Globus pallidus (tissue), 1 donor: ENCODE data around the gene IL17RB.

ENCODE experiments used
- DNase-seq: peaks from one replicate; pipeline ENCODE4 v3.0.0-alpha.2; 2015; ENCODE audit warnings: low spot score

The IL17RB gene

DNA sequence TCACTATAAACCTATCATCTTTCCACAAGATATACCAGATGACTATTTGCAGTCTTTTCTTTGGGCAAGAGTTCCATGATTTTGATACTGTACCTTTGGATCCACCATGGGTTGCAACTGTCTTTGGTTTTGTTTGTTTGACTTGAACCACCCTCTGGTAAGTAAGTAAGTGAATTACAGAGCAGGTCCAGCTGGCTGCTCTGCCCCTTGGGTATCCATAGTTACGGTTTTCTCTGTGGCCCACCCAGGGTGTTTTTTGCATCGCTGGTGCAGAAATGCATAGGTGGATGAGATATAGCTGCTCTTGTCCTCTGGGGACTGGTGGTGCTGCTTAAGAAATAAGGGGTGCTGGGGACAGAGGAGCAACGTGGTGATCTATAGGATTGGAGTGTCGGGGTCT, 33.9 kb upstream of the IL17RB start:
- no peak for DNase-seq

DNA sequence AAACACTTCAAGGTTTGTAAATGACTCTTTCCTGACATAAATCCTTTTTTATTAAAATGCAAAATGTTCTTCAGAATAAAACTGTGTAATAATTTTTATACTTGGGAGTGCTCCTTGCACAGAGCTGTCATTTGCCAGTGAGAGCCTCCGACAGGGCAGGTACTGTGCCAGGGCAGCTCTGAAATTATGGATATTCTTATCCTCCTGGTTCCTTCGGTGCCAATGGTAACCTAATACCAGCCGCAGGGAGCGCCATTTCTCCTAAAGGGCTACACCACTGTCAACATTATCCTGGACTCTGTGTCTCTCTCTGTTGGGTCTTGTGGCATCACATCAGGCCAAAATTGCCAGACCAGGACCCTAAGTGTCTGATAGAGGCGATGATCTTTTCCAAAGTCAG, 33.1 kb upstream of the IL17RB start:
- DNase-seq, result no peak

GRCh38 chr3:53813876-53814275, 32.5 kb upstream of the IL17RB start:
- DNase-seq, result no peak

DNA sequence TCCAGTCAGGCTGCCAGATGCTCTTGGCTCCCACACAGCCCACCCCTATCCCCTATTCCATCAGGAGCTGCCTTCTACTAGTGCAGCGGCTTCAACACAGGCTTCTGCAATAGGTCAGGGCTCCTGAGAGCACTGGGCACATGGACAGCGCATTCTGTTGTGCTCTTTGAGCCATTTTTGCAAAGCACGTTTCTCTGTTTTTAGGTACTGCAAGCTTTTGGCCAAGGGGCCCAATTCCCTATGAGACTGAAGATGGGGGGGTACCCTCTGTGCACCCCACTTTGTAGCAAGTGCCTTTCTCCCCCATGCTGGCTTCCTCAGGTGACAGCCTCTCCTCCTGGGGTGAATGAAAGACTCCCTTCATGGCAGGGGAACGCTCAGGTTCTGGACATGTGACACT, 31.3 kb upstream of the IL17RB start:
- no peak for DNase-seq

DNA sequence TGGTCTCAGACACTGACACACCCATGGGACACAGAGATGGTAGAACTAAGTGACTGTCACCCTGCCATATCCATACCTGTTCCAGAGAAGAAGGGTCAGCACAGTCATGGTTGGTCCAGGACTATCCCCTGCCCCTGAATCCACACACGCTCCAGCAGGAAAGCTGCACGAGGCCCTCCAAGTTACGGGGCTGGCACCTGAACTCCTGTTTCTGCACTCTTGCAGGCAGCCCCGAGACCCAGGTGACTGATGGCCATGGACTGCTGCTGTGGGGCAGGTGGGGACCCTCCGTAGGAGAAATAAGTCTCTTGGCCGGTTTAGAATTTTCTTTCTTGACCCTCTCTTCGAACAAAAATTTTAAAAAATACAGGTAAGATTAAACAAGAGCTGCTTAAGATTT, 30.7 kb upstream of the IL17RB start:
- DNase-seq, result no peak

DNA sequence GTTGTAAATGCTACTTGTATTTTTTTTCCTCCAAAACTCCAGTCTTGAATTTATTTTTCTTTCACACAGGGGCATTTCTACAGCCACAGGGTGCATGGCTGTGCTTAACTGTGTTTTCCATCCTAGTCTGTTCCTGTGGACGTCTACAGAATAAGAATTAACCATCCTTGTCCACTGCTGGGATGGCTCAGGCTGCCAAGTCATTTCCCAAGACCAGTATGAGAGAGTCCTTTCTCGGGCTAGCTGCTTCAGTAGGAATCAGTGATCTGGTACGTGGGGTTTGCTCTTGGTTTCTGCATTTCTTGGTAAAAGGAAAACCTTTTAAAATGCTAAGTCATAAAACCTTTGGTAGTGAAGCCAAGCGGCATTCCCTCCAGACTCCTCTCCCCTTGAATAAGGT, 29.9 kb upstream of the IL17RB start:
- DNase-seq, result peak; percentile 58

GRCh38 chr3:53817211-53817610, 29.2 kb upstream of the IL17RB start:
- no peak for DNase-seq

- no peak for DNase-seq
These were observed 28.6 kb upstream of the IL17RB start for GRCh38 chr3:53817809-53818208.

DNA sequence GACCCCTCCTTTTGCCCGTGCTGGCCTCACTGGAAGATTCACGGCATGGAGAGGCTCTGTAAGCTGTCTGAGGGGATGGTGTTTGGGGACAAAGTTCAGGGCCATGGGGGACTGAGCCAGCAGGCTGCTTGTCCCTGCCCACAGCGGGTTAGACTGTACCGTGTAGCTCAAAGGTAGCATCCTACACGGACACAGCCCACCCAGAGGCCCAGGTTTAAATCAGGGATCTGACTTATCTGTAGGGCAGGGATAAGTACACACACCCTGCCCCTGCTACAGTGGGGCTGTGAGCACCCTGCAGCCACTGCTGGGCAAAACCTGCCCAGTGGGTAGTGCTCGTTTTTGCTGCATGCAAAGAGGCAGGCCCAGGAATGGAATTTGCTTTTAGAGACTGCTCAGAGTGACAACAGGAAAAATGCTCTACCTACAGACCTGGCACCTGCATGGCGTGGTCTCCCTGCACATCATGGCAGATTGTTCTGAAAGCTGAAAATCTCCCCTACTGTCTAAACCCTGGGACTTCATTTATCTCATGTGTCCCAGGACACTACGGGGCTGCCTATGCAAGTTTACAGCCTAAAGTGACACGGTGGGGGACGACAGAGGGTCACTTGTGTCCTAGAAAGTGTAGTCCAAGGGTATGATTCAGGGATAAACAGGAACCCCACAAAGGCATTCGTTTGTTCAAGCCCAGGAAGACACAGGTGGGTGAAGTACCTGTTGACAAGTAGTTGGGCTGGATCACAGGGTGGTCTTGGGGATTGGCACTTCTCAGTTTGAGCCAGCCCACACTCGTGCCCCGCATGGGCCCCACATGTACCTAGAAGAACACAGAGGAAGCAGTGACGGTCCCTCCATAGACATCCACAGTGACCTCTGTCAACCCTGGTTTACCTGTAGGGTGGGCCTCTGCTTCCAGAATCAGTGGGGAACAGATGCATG, 27.9 kb upstream of the IL17RB start:
- no peak for DNase-seq

GRCh38 chr3:53819163-53819868, 27.1 kb upstream of the IL17RB start:
- no peak for DNase-seq

DNA sequence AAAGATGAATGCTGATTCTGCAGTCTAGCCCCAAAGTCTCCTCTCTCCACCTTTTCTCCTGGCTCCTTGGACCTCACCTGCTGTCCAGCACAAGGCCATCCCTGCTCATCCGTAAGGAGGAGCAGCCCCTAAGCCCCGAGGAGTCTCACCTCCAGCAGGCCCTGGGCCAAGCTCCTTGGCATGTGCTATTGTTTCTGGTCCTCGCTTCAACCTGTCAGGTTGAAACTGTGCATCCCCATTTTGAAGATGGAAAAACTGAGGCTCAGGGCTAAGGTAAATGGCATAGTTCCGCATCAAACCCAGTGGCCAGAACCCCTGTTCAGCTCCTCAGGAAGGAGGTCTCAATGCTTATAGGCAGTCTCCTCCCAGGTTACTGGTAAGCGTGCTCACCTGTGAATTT, 26.3 kb upstream of the IL17RB start:
- DNase-seq, result no peak

GRCh38 chr3:53820756-53821580, 25.4 kb upstream of the IL17RB start:
- DNase-seq, result no peak

GRCh38 chr3:53821631-53822121, 24.7 kb upstream of the IL17RB start:
- no peak for DNase-seq

DNA sequence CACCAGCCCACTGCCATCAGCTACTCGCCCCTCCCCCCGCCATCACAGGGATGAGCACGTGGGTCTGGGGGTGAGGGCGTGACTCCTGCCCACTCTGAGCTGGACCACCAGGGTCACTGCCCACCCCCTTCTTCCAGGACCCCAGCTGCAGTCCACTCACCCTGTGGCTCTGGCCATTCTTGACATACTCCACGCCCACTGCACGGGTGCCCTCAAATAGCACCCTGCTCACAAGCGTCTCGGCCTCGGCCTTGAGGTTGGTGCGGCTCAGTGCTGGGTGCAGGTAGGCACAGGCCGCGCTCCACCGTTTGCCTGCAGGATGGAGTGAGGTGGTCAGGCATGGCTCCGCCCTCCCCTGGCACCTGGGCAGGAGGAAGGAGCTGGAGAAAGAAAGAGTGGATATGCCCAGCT, 24.0 kb upstream of the IL17RB start:
- no peak for DNase-seq

GRCh38 chr3:53823026-53823955, 23.1 kb upstream of the IL17RB start:
- no peak for DNase-seq

DNA sequence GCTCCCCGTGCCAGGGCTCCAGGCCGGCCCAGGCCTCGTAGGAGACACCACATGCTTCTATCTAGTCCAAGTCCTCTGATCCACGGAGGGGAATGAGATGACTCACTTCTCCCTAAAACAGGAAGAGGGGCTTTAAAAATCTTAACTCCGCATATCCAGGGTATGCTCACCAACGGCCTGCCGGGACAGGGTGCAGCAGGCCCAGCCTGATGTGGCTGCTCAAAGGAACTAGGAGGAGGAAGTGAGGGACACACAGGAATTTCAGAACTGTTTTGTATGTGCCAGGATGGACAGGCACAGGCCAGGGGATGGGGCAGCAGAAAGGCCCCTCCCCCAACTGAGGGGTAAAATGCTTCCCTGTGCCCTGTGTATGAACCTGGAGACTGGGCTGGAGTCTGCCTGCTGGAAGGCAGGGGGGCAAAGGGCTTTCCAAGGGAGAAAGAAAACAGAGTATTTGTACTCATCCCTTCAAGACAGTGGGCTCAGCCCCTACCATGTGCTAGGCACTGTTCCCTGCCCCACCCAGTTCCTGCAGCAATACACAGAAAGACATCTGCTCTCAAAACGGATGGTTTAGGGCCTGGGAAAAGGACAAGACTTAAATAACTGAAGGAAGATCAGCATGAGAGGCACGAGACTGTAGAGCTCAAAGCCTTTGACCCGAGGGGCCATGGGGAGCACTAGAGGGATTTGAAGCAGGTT, 22.3 kb upstream of the IL17RB start:
- DNase-seq, result no peak

DNA sequence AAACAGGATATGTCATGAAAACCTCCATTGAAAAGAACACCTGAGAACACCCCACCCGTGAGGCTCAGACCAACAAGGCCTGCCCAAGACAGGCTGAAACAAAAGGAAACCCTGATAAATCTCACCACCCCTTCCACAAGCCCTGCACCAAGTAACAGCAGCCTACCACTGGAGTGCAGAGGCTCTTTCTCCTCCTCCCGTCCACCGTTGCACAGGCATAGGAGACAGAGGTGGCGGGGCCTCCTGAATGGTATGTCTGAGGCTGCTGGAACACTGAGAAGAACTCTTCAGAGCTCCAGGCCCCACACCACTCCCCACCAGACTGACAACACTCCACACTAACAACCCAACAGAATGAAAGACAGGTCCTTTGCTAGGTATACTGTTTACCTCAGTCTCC, 21.6 kb upstream of the IL17RB start:
- no peak for DNase-seq

- no peak for DNase-seq
These were observed 20.3 kb upstream of the IL17RB start for GRCh38 chr3:53826048-53826447.

DNA sequence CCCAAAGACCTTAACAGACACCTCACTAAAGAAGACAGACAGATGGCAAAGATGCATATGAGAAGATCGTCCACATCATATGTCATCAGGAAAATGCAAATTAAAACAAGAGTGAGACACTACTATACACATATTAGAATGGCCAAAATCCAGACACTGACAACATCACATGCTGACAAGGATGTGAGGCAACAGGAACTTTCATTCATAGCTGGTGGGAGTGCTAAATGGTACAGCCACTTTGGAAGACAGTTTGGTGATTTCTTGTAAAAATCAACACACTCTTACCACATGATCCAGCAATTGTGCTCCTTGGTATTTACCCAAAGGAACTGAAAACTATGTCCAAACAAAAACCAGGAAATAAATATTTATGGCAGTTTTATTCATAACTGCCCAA, 17.8 kb upstream of the IL17RB start:
- no peak for DNase-seq

GRCh38 chr3:53829605-53830004, 16.8 kb upstream of the IL17RB start:
- DNase-seq, result no peak

DNA sequence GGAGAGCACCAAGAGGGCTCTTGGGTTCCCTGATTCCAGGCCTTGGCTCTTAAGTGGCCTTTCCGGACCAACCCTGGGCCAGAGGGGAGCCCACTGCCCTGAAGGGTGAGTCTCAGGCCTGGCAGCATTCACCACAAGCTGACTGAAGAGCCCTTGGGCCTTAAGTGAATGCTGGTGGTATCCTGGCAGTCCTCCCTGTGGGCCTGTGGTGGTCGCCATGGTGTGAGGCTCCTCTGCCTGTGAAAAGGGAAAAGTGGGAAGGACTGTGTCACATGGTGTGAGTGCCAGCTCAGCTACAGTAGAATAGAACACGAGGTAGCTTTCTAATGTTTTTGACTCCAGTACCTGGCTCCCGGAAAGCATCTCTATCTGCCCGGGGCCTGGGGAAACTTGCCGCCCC, 15.4 kb upstream of the IL17RB start:
- no peak for DNase-seq
